Measurements from ENCODE around the gene SLC37A1.
"Not testable (repeated sequence)": the region's sequence is repeated elsewhere in the genome, so short reads cannot be mapped to it uniquely, and the experiment has no call there.

SLC37A1 gene

GRCh38 chr21:42595283-42596187 lies 81.9 kb downstream of the SLC37A1 start:
- no peak for DNase-seq (ENCODE audit: low spot score)

GRCh38 chr21:42596657-42597056 lies 83.0 kb downstream of the SLC37A1 start:
- DNase-seq (ENCODE audit: low spot score) = no peak

- no peak for DNase-seq (ENCODE audit: low spot score)
Measured at GRCh38 chr21:42597487-42598158, 84.0 kb downstream of the SLC37A1 start.

- DNase-seq (ENCODE audit: low spot score) = no peak
Measured at GRCh38 chr21:42598159-42598735, 84.6 kb downstream of the SLC37A1 start.

GRCh38 chr21:42599486-42599885 lies 85.8 kb downstream of the SLC37A1 start:
- no peak for DNase-seq (ENCODE audit: low spot score)

- no peak for DNase-seq (ENCODE audit: low spot score)
Measured at GRCh38 chr21:42599962-42600361, 86.3 kb downstream of the SLC37A1 start.

- DNase-seq (ENCODE audit: low spot score) = no peak
Measured at GRCh38 chr21:42601656-42602055, 88.0 kb downstream of the SLC37A1 start.

- no peak for DNase-seq (ENCODE audit: low spot score)
Measured at GRCh38 chr21:42607102-42607501, 93.5 kb downstream of the SLC37A1 start.

- no peak for DNase-seq (ENCODE audit: low spot score)
Measured at GRCh38 chr21:42607525-42608102, 94.0 kb downstream of the SLC37A1 start.

- no peak for DNase-seq (ENCODE audit: low spot score)
Measured at GRCh38 chr21:42608446-42608845, 94.8 kb downstream of the SLC37A1 start.

- DNase-seq (ENCODE audit: low spot score) = no peak
Measured at GRCh38 chr21:42609811-42610210, 96.2 kb downstream of the SLC37A1 start.

- no peak for DNase-seq (ENCODE audit: low spot score)
Measured at GRCh38 chr21:42611852-42612251, 98.2 kb downstream of the SLC37A1 start.

GRCh38 chr21:42612390-42612789 lies 98.7 kb downstream of the SLC37A1 start:
- DNase-seq (ENCODE audit: low spot score) = no peak

GRCh38 chr21:42613756-42614155 lies 100.1 kb downstream of the SLC37A1 start:
- DNase-seq (ENCODE audit: low spot score) = no peak

- no peak for DNase-seq (ENCODE audit: low spot score)
Measured at GRCh38 chr21:42614396-42614795, 100.7 kb downstream of the SLC37A1 start.

GRCh38 chr21:42614811-42615351 lies 101.2 kb downstream of the SLC37A1 start:
- no peak for DNase-seq (ENCODE audit: low spot score)

GRCh38 chr21:42615377-42615776 lies 101.7 kb downstream of the SLC37A1 start:
- DNase-seq (ENCODE audit: low spot score) = not testable (repeated sequence)

- no peak for DNase-seq (ENCODE audit: low spot score)
Measured at GRCh38 chr21:42615924-42616323, 102.3 kb downstream of the SLC37A1 start.

- no peak for DNase-seq (ENCODE audit: low spot score)
Measured at GRCh38 chr21:42616446-42616845, 102.8 kb downstream of the SLC37A1 start.

- no peak for DNase-seq (ENCODE audit: low spot score)
Measured at GRCh38 chr21:42616941-42617340, 103.3 kb downstream of the SLC37A1 start.

- DNase-seq (ENCODE audit: low spot score) = no peak
Measured at GRCh38 chr21:42617486-42617885, 103.8 kb downstream of the SLC37A1 start.

- DNase-seq (ENCODE audit: low spot score) = no peak
Measured at GRCh38 chr21:42618707-42619102, 105.1 kb downstream of the SLC37A1 start.
